K562 (cell line): ENCODE data around the gene RNF43. TPM values are rescaled to one million over a fixed set of nuclear protein-coding genes. Genes with fewer than 3 reads are reported as not detected.

Source experiments
- BHLHE40 ChIP-seq: IDR thresholded peaks from 2 replicates; pipeline ENCODE4 v1.6.1; 2011; ENCODE audit warnings: low read length, improper control_type of control experiment
- BRD9 ChIP-seq: fragments of 450-650 bp; IDR thresholded peaks from 2 replicates; pipeline ENCODE4 v1.6.1; 2018; ENCODE audit warnings: low read depth; ENCODE audit not compliant: partially characterized antibody
- CC2D1A ChIP-seq: fragments of 450-650 bp; IDR thresholded peaks from 2 replicates; pipeline ENCODE4 v1.6.1; 2017; ENCODE audit warnings: mild to moderate bottlenecking
- DPF2 ChIP-seq: fragments of 450-650 bp; IDR thresholded peaks from 2 replicates; pipeline ENCODE4 v1.6.1; 2016
- EGR1 ChIP-seq: fragments of 450-650 bp; conservative IDR thresholded peaks from 2 replicates; pipeline ENCODE4 v1.6.1; 2017; ENCODE audit warnings: mild to moderate bottlenecking
- ELF4 ChIP-seq: fragments of 450-650 bp; formaldehyde crosslinking; IDR thresholded peaks from 2 replicates; pipeline ENCODE4 v1.4.0; 2022; ENCODE audit warnings: missing genetic modification characterization
- EP400 ChIP-seq: fragments of 450-650 bp; IDR thresholded peaks from 2 replicates; pipeline ENCODE4 v1.6.1; 2017; ENCODE audit warnings: antibody characterized with exemption, mild to moderate bottlenecking, moderate library complexity
- FUS ChIP-seq: fragments of 200-400 bp; formaldehyde crosslinking; optimal IDR thresholded peaks from 2 replicates; pipeline ENCODE3; 2017; ENCODE audit warnings: low read depth, low read length
- HDAC1 ChIP-seq, 2 experiments: fragments of 450-650 bp; IDR thresholded peaks; 2 replicates each; pipeline ENCODE4 v1.6.1; 2016 to 2017; ENCODE audit warnings: inconsistent platforms in 1 of 2, mild to moderate bottlenecking in 1 of 2, moderate library complexity in 1 of 2
- HMGN3 ChIP-seq: IDR thresholded peaks from 2 replicates; pipeline ENCODE4 v1.6.1; 2011; ENCODE audit warnings: borderline replicate concordance, low read depth, mild to moderate bottlenecking, mixed read lengths, low read length; ENCODE audit not compliant: insufficient read length; ENCODE audit errors: extremely low read depth
- HNRNPK ChIP-seq: fragments of 200-400 bp; formaldehyde crosslinking; IDR thresholded peaks from one replicate; pipeline ENCODE4 v1.6.1; 2018; ENCODE audit warnings: mild to moderate bottlenecking, low read depth, low read length; ENCODE audit not compliant: poor library complexity, severe bottlenecking
- JUNB ChIP-seq: fragments of 450-650 bp; formaldehyde crosslinking; conservative IDR thresholded peaks from 2 replicates; pipeline ENCODE4 v1.4.0; 2020; ENCODE audit warnings: mild to moderate bottlenecking
- MTA3 ChIP-seq: fragments of 450-650 bp; formaldehyde crosslinking; IDR thresholded peaks from 2 replicates; pipeline ENCODE4 v1.6.1; 2017; ENCODE audit warnings: mild to moderate bottlenecking, borderline replicate concordance
- MYC ChIP-seq, 2 experiments: fragments of 250-450 bp in 1 of 2; sonication (Bioruptor Pico) in 1 of 2; IDR thresholded peaks; 2 replicates each; pipeline versions ENCODE4 v1.5.1 to v1.6.1; 2012 to 2021; ENCODE audit warnings: low read depth in 2 of 2, borderline replicate concordance in 1 of 2, improper control_type of control experiment in 1 of 2, low read length in 1 of 2, mild to moderate bottlenecking in 1 of 2, moderate library complexity in 1 of 2
- NR4A1 ChIP-seq, 2 experiments: fragments of 250-450 bp in 1 of 2; fragments of 450-650 bp in 1 of 2; sonication (Bioruptor Pico) in 1 of 2; IDR thresholded peaks; 2 replicates each; pipeline versions ENCODE4 v1.4.0 to v1.6.1; 2016 to 2020; ENCODE audit warnings: mild to moderate bottlenecking in 2 of 2, missing compliant biosample characterization in 1 of 2, missing genetic modification characterization in 1 of 2, moderate library complexity in 1 of 2
- NUFIP1 ChIP-seq: fragments of 450-650 bp; IDR thresholded peaks from 2 replicates; pipeline ENCODE4 v1.6.1; 2018; ENCODE audit not compliant: partially characterized antibody
- SMARCE1 ChIP-seq: fragments of 450-650 bp; IDR thresholded peaks from 2 replicates; pipeline ENCODE4 v1.7.1; 2016; ENCODE audit warnings: mild to moderate bottlenecking
- SRF ChIP-seq, 2 experiments: fragments of 250-450, 450-650 bp in 1 of 2; sonication (Bioruptor Pico) in 1 of 2; sonication (generic) in 1 of 2; formaldehyde crosslinking; IDR thresholded peaks; 2 replicates each; pipeline versions ENCODE4 v1.5.0 to v1.5.1; 2020 to 2022; ENCODE audit warnings: mild to moderate bottlenecking in 1 of 2, missing genetic modification reagents in 1 of 2
- TCF3 ChIP-seq: sonication (generic); formaldehyde crosslinking; IDR thresholded peaks from 2 replicates; pipeline ENCODE4 v1.4.0; 2020; ENCODE audit warnings: mild to moderate bottlenecking, missing genetic modification reagents
- TOE1 ChIP-seq, 2 experiments: fragments of 450-650 bp in 1 of 2; sonication (generic) in 1 of 2; formaldehyde crosslinking in 1 of 2; IDR thresholded peaks; 2 replicates each; pipeline versions ENCODE4 v1.7.1 to v1.8.0; 2016 to 2022; ENCODE audit warnings: borderline replicate concordance in 2 of 2, mild to moderate bottlenecking in 2 of 2, antibody characterized with exemption in 1 of 2, inconsistent platforms in 1 of 2, low read depth in 1 of 2, missing genetic modification reagents in 1 of 2, moderate library complexity in 1 of 2
- YY1 ChIP-seq, 3 experiments: IDR thresholded peaks; 2 replicates each; pipeline ENCODE4 v1.6.1; 2011; ENCODE audit warnings: low read length in 2 of 3, mild to moderate bottlenecking in 2 of 3, moderate library complexity in 2 of 3, borderline replicate concordance in 1 of 3, control low read depth in 1 of 3, low read depth in 1 of 3; ENCODE audit not compliant: insufficient read depth in 3 of 3, insufficient replicate concordance in 2 of 3, control insufficient read depth in 1 of 3, insufficient read length in 1 of 3; ENCODE audit errors: extremely low read depth in 1 of 3
- ZNF3 ChIP-seq: fragments of 250-450 bp; sonication (Bioruptor Pico); IDR thresholded peaks from 2 replicates; pipeline ENCODE4 v1.5.0; 2021; ENCODE audit warnings: mild to moderate bottlenecking, moderate library complexity
- ZNF431 ChIP-seq: sonication (generic); formaldehyde crosslinking; IDR thresholded peaks from 2 replicates; pipeline ENCODE4 v1.8.0; 2022; ENCODE audit warnings: mild to moderate bottlenecking, missing genetic modification reagents
- ZNF717 ChIP-seq: fragments of 250-450 bp; sonication (Bioruptor Pico); IDR thresholded peaks from 2 replicates; pipeline ENCODE4 v1.5.0; 2021
- polyA plus RNA-seq, 8 experiments: library from polyadenylated mRNA; depleted of rRNA in 4 of 8; stranded (reverse) in 5 of 8; unstranded in 3 of 8; fragments of >200 nt; fragmentation: Nextera tagmentation in 2 of 8; fragmentation: Illumina TruSeq in 1 of 8; extraction: Ambion mirVana in 2 of 8; extraction: Trizol in 1 of 8; gene quantifications; 2 replicates each; pipeline versions ENCODE4 v1.2.1 to v1.2.3, GENCODE V29; 2011 to 2014; ENCODE audit warnings: inconsistent platforms in 1 of 8, missing spikeins in 1 of 8
- total RNA-seq, 7 experiments: library from RNA; depleted of rRNA in 6 of 7; stranded (reverse); fragments of >200 nt in 6 of 7; fragmentation: Illumina TruSeq in 2 of 7; extraction: Trizol in 2 of 7; gene quantifications; 2 replicates each; pipeline versions ENCODE4 v1.2.1 to v1.2.3, GENCODE V29; 2011 to 2021; ENCODE audit warnings: low replicate concordance in 1 of 7
- TF ChIP-seq, protein P1 (sequence below): sonication (generic); formaldehyde crosslinking; IDR thresholded peaks from 2 replicates; pipeline ENCODE4 v1.8.0; 2022; ENCODE audit warnings: mild to moderate bottlenecking, missing genetic modification reagents
- TF ChIP-seq, protein P2 (sequence below): fragments of 450-650 bp; formaldehyde crosslinking; conservative IDR thresholded peaks from 2 replicates; pipeline ENCODE4 v1.4.0; 2022; ENCODE audit warnings: mild to moderate bottlenecking, missing genetic modification characterization

The RNF43 gene
- total and polyA plus RNA-seq, 9 of the 15 experiments (the other 6 are each of a cell fraction or from before 2014, with no cell fraction given): 0.29 to 2.7 (median 1.4) TPM

DNA sequence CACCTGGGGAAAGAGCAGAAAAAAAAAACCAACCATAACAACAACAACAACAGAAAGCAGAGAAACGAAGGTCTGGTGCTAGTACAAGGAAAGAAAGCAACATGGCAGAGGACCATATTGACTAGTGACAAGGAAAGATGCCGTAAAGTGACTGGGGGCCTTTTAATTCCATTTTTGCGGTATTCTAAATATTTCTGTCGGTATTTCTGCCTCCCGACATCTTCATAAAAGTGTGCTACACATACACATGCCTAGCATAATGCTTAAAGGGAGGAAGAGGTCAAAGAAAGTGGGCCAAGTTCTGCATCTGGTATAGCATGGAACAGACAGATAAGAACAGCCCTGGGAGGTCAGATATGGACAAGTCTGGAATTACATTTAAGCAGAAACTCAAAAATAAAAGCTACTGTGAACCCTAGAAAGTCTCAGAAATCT lies 19.5 kb upstream of the RNF43 start (continued):
- TF ChIP-seq MTA3: peak; percentile 29; the same call in 1 of the 2 replicates
- TF ChIP-seq NUFIP1: peak; percentile 42
- peak; percentile 75; the same call in 1 of the 2 replicates for TF ChIP-seq CC2D1A
- peak; percentile 91 for TF ChIP-seq TCF3 (CRISPR knock-in tag)
- TF ChIP-seq ELF4 (CRISPR knock-in tag): 0 out of 2 replicates have a peak, but pooled peaks have one; percentile 13
- no peak for TF ChIP-seq FUS
- peak; percentile 39 for TF ChIP-seq BRD9
- TF ChIP-seq BHLHE40: peak; percentile 74; the same call in 1 of the 2 replicates
- peak; percentile 64 for TF ChIP-seq MYC (IDR thresholded peaks at IDR 0.05; ENCODE audit: low read depth, low read length)
- no peak for TF ChIP-seq MYC (CRISPR knock-in tag; IDR thresholded peaks at IDR 0.05; ENCODE audit: borderline replicate concordance, low read depth)
- TF ChIP-seq, protein P1, sequence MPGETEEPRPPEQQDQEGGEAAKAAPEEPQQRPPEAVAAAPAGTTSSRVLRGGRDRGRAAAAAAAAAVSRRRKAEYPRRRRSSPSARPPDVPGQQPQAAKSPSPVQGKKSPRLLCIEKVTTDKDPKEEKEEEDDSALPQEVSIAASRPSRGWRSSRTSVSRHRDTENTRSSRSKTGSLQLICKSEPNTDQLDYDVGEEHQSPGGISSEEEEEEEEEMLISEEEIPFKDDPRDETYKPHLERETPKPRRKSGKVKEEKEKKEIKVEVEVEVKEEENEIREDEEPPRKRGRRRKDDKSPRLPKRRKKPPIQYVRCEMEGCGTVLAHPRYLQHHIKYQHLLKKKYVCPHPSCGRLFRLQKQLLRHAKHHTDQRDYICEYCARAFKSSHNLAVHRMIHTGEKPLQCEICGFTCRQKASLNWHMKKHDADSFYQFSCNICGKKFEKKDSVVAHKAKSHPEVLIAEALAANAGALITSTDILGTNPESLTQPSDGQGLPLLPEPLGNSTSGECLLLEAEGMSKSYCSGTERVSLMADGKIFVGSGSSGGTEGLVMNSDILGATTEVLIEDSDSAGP (CRISPR knock-in tag): no peak
- TF ChIP-seq JUNB (CRISPR knock-in tag): no peak
- TF ChIP-seq ZNF431: no peak
- TF ChIP-seq SMARCE1: peak; percentile 74
- 0 out of 2 replicates have a peak, but pooled peaks have one; percentile 26 for TF ChIP-seq TOE1 (IDR thresholded peaks at IDR 0.05; ENCODE audit: borderline replicate concordance)
- TF ChIP-seq TOE1 (CRISPR knock-in tag; IDR thresholded peaks at IDR 0.05; ENCODE audit: borderline replicate concordance, low read depth): no peak
- TF ChIP-seq EGR1: 0 out of 2 replicates have a peak, but pooled peaks have one; percentile 8
- TF ChIP-seq SRF (CRISPR knock-in tag; IDR thresholded peaks at IDR 0.05): no peak
- TF ChIP-seq ZNF3 (CRISPR knock-in tag): no peak
- TF ChIP-seq, protein P2, sequence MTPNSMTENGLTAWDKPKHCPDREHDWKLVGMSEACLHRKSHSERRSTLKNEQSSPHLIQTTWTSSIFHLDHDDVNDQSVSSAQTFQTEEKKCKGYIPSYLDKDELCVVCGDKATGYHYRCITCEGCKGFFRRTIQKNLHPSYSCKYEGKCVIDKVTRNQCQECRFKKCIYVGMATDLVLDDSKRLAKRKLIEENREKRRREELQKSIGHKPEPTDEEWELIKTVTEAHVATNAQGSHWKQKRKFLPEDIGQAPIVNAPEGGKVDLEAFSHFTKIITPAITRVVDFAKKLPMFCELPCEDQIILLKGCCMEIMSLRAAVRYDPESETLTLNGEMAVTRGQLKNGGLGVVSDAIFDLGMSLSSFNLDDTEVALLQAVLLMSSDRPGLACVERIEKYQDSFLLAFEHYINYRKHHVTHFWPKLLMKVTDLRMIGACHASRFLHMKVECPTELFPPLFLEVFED (CRISPR knock-in tag): no peak
- no peak for TF ChIP-seq NR4A1 (CRISPR knock-in tag; IDR thresholded peaks at IDR 0.05)
- TF ChIP-seq NR4A1 (tag; IDR thresholded peaks at IDR 0.05): no peak
- TF ChIP-seq ZNF717 (CRISPR knock-in tag): no peak
- no peak for TF ChIP-seq HNRNPK
- TF ChIP-seq HDAC1 (IDR thresholded peaks at IDR 0.05): peak in 1 of 2 experiments; percentile 77; a peak in 2 of 4 replicates
- peak; percentile 60 for TF ChIP-seq HMGN3
- peak; percentile 44; the same call in 1 of the 2 replicates for TF ChIP-seq EP400
- peak in 1 of 3 experiments; percentile 15 for TF ChIP-seq YY1 (IDR thresholded peaks at IDR 0.05; ENCODE audit: borderline replicate concordance in 1 of 3, control insufficient read depth in 1 of 3, extremely low read depth in 1 of 3, insufficient read depth in 3 of 3, insufficient read length in 1 of 3, insufficient replicate concordance in 2 of 3, low read depth in 1 of 3, low read length in 2 of 3)
- peak; percentile 92 for TF ChIP-seq DPF2
